Measurements from ENCODE around the gene MRPL14. TPM values are rescaled to one million over a fixed set of nuclear protein-coding genes. Genes with fewer than 3 reads are reported as not detected.

MRPL14 gene
- total and polyA plus RNA-seq, 9 of the 15 experiments (the other 6 are each of a cell fraction or from before 2014, with no cell fraction given): 126 to 424 (median 165) TPM

GRCh38 chr6:44104481-44105021 is 22.7 kb downstream of the MRPL14 start (continued):
- TF ChIP-seq ZBTB40 (IDR thresholded peaks at IDR 0.05) (no peak), ZBTB40 (CRISPR knock-in tag; IDR thresholded peaks at IDR 0.05) (no peak), STAT5A (IDR thresholded peaks at IDR 0.05; ENCODE audit: borderline replicate concordance, low read length) (no peak), POLR2H (tag; IDR thresholded peaks at IDR 0.05; ENCODE audit: low read depth) (no peak), HCFC1 (IDR thresholded peaks at IDR 0.05; ENCODE audit: low read depth, low read length) (no peak), ARID4B (CRISPR knock-in tag; IDR thresholded peaks at IDR 0.05) (no peak), PBX2 (CRISPR knock-in tag; IDR thresholded peaks at IDR 0.05; ENCODE audit: low read depth) (no peak), PBX2 (tag; conservative IDR thresholded peaks at IDR 0.05; ENCODE audit: low read depth) (no peak), ZFP91 (CRISPR knock-in tag; IDR thresholded peaks at IDR 0.05) (no peak), C11orf30 (IDR thresholded peaks at IDR 0.05; ENCODE audit: low read depth) (no peak)

Data from K562 (cell line).